Hippocampal formation (tissue), 2 donors: Measurements from ENCODE around the gene NPM3.
A peak's percentile ranks its signal among the peaks of the same experiment; 100 is the strongest.
"Not testable (repeated sequence)": the region's sequence is repeated elsewhere in the genome, so short reads cannot be mapped to it uniquely, and the experiment has no call there.

ENCODE experiments used
- DNase-seq, 2 donors: peaks; one replicate each; lab custom pipeline; 2025; lab: John Stamatoyannopoulos, UW

Gene NPM3

DNA sequence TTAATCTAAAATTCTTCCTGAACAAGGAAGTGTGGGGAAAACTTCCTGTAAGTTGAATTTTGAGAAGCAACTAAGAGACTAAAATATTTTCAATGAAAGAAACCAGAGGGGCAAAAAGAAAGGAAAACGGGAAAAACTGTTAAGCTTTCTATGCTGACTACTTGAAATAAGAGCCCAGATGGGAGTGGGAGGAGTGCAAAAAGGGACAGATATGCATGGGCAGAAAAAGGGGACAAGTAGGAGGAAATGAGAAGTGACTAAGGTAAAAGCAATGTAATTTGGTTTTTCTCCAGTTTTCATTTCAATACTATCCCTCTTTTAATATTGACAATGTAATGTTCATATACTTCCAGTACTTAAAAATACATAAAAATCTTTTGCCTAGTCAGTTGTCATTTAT lies 23.9 kb upstream of the NPM3 start:
- peak in 1 of 2 donors; percentile 57 for DNase-seq

DNA sequence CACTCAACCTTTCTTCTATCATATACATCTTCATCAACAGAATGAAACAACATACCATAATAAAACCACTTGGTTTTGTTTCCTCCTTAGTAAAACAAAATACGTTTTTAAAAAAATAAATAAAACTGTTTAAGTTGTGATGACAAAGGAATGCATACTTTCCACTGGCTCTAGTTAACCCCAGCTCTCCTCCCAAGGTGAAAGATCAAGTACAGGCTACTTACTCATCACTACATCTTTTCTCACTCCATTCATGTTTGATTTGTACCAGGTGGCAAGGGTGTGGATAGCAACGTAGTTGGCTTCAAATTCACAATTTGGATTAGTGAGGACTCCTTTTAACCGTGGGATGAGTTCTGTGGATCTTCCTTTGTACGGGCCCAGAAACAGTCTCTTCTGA lies 20.3 kb upstream of the NPM3 start:
- no peak for DNase-seq

DNA sequence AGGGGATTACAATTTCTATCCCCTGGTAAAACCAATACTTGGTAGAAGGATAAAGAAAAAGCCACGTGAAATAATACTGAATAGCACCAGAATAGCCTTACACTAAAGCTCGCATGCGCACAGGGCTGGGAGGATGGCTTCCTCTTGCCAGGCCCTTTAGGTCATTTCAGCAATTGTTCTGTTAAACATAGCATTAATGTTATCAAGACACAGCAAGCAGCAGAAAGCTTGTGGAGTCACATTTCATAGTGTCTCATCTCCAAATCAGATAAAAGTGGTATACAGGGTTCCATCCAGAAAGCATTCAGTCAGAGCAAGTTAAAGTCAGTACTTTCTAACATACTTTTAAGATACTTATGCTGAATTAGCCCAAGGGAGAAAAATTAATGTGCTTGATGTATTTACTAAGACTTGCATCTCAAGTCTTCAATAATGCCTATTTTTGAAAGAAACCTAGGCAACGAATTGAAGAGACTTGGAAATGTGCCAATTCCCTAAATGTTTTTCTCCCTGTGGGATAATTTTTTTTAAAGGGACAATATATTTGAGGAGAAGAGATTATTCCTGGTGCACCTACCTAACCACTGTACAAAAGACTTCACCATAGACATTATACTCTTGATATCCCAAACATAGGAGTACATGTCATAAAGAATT lies 14.3 kb upstream of the NPM3 start:
- DNase-seq = no peak

DNA sequence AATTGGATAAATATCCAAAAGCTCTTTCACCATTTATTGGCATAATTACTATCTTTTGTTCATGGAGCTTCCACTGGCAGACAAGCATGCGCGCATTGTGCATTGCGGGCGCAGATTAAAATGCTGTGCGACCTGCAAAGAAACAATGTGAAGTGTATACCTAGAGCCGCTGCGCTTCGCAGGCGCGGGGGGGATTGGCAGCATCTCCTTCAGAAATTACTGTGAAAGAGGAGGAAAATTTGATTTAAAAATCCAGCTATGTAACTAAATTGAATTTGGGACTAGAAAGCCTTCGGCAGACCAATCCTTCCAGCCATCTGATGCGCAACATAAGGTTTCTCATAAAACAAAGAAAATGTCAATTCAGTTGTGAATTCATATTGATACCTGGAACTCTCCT lies 10.3 kb upstream of the NPM3 start:
- no peak for DNase-seq

DNA sequence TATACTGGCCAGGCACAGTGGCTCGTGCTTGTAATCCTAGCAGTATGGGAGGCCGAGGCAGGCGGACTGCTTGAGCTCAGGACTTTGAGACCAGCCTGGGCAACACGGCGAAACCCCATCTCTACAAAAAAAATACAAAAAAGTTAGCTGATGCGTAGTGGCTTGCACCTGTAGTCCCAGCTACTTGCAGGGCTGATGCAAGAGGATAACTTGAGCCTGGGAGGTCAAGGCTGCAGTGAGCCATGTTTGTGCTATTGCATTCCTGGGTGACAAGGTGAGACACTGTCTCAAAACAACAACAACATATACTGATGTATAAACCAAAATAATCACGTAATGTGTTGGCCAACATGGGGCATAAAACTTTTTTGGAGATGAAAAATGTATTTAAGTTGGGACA lies 6.4 kb upstream of the NPM3 start:
- DNase-seq = no peak

DNA sequence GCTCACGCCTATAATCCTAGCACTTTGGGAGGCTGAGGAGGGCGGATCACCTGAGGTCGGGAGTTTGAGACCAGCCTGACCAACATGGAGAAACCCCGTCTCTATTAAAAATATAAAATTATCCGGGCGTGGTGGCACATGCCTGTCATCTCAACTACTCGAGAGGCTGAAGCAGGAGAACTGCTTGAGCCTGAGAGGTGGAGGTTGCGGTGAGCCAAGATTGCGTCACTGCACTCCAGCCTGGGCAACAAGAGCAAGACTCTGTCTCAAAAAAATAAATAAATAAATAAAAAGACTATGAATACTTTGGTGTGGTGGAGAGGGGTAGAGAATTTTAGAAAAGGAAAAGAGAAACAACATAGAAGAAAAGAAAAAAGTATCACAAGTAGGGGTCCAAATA lies 6.0 kb upstream of the NPM3 start:
- not testable (repeated sequence) for DNase-seq

DNA sequence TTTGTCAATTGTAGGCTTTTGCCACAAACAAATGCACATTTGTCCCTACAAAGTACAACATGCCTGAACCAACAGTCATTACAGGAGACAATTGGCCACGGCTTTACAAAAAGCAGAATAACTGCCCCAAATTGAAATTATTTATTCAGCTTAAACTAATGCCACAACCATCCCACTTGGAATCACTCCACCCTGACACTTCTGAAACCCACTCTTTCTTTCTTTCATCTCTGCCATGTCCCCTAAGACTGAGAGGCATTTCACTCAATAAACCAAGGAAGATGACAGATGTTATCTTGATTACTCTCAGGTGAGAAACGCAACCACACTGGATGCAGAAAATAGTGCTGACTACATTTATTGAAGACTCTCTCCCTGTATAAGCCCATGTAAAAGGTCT lies 2.6 kb upstream of the NPM3 start:
- DNase-seq = no peak

DNA sequence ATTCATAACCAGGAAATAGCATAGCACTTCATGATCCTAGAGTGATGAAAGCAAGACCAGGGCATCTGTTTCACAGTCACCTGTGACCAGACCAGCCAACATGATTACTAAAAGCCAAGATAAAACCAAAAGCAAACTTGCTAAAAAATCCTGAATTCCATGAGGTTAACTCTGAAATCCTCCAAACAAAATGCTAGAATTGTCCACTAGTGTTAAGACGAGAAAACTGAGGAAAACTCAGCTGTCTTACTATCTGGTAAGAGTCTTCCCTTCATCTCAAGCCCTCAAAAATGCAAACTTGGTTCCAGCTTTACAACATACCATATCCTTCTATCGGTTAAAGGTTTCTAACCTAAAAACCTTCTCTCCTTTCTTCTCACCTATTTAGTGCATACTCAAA lies 1.3 kb upstream of the NPM3 start:
- no peak for DNase-seq

DNA sequence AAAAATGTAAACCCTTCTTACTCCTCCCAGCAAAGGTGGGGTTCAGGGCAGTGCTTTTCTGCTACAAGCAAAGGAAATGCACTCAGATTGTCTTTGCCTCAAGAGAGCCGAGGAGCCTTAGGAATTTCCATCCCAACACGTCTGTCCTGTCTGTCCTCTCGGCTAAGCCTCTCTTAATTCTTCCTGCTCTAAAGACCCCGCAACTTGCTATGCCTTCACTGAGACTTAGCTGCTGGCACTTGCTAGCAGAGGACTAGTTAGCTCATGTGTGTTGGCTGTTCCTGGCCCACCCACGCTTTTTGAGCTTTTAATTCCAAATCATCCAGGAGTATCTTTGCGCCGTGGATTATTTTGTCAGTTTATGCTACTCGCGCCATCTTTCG lies 481 bp upstream of the NPM3 start:
- DNase-seq = no peak

DNA sequence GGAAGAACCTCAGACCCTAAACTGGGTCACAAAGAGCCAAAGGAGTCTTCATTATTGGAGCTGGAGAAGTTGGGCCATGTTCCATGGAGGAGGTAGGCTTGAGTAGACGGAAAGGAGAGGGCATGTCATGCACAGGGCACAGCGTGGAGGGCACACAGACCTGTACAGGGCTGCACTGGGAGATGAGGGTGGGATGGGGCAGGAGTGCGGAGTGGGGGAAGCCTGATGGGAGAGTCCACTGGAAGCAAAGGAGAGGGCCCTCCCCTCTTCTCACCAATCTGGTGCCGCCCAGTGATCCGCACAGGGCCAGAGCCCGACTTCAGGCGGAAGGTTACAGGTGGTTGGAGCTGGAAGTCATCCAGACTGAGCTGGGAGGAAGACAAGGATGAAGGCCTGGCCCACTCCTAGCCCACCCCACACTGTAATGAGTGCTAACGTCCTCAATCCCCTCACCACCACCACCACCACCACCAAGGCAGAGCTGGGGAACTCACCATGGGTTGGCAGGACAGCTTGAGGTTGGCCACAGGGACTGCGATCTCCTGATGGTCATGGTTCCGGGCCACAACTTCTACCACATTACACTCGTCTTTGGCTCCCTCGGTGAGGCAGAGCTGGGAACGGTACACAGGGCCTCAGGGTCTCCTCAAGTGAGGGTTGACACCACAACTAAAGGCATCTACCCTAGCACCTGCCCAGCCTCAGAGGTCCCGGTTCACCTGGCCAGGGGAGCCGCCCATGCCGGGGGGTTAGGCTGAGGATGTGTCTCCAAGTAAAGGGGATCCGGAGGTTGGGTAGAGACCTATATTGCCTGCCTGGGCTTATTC lies 1.0 kb downstream of the NPM3 start:
- no peak for DNase-seq

DNA sequence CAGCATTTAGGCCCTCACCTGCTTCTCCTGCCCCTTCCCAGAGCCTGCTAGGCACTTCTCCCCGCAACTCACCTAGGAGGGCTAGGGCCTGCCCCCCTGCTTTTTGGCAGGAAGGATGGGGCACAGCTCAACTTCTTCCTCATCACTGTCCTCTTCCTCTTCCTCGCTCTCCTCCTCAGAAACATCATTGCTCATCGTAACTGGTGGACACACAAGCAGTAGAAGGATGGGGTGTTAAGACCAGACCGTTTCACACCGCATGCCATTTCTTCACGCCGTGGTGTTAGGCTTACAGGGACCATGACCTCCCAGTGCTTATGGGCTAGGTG lies 1.6 kb downstream of the NPM3 start:
- DNase-seq = no peak

DNA sequence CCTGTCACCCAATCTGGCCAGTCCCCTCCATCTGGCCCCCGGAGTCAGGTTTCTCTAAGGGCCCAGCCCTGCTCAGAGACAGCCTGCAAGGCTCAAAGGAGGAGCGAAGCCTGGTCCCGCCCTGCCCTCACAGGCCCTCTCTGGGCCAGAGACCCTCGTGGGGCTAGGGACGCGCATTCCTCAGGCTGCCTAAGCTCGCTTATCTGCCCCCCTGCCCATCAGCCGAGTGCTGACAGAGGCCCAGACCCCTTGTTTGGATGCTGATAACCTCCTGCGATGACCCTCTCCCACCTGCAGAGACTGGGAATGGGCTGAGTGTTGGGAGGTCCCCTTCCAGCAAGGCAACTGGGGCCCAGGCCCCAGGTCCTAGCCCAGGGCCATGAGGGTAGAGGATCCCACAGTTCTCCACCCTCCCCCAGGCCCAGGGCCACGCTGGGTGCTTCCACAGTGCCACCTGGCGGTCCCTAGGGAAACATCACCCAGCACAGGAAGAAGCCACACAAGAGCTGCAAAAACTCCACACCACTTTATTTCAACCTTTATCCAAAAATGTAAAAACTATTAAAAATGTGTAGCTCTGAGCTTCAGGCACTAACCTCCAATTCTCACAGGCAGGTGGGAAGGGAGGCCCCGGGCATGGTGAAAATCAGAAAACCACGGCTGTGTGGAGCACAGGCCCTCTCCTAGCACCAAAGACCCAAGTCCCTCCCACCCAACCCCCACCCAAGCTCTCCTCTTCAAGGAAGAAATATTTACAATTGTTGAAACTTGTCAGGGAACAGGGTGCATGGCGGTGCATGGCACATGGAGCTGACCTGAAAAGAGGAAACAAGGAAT lies 2.2 kb downstream of the NPM3 start:
- peak; percentile 40 to 42 for DNase-seq

DNA sequence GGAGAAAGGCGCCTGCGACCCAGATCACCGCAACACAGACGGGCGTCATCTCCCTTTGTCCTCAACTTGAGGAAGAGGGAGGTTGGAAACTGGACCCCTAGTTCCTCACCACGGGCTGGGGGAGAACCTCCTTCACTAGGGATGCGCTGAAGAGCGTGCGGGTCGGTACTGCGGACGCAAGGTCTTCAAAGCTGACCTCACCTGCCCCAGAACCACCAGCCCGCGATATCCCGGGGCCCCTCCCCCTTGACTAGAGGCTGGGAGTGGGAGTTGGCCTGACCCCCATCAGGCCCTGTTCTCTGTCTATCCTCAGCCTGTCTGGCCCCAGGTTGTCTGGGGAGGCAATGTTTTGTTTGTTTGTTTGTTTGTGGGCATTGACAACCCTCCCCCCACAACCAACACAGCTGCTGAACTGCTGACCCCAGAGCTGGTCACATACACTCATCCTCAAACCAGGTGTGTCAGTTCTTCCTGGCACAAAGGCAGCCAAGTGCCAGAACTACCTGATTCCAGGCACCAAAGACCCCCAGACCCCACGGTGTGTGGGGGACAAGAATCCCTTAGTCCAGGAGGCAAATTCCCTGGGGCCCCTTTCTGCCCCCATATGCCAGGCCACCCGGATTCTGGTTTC lies 2.9 kb downstream of the NPM3 start:
- DNase-seq = no peak

DNA sequence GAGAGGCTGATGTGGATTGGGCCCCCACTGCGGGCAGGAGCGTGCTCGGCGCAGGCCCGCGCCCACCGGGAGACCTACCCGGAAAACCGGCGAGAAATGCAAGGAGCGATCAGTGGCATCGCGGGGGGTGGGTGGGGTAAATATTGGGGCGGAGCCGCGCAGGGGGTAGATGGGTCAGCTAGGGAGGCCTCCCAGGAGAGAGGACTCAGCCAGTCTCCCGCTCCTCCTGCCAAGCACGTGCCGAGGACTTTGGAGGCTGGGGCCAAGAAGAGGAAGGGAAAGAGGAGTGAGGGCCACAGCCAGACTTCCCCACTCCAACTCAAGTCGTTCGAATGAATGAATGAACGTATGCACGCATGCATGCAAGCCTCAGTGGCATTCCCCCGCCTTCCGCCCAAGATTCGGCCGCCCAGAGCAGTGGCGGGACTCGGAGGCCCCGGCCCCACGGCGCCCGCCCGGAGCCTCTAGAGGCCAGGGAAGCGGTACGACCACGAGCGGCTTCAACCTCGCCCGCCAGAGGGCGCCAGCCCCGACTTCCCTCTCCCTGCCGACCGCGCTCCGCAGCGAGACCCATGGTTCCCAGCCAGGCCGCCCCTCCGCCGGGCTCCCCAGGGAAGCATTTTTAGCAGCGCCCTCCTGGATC lies 3.6 kb downstream of the NPM3 start:
- peak; percentile 6 to 57 for DNase-seq

DNA sequence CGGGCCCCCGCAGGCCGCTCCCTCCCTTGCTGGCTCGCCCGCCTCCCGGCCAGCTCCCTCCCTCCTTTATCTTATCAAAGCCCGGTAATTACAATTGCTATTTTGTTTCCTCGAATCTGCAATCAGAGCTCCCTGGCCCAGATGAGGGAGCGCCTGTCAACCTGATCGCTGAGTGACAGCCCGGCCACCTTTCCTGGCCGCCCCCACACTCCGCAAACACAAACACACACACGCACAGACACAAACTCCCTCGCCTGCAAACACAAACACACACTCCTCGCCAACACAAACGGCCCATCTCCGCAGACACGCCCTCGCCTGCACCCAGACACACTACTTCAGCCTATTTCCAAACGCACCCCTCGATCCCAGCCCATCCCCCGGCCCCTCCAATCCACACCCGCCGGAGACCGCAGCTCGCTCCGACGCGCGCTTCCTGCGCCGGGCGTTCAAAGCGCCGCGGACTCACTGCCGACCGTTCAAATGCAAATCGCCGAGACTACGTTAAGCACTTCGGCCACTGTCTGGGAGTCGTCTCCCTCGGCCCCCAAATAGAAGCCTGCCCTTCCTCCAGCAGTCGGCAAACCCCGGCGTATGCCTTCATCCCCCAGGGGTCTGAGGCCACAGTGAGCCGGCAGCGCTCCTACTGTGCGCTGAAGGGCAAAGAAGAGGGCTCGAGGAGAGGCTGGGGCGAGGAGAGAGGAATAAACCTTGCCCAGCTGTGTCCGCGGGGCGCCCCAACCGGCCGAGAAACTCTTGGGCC lies 4.3 kb downstream of the NPM3 start:
- no peak for DNase-seq

DNA sequence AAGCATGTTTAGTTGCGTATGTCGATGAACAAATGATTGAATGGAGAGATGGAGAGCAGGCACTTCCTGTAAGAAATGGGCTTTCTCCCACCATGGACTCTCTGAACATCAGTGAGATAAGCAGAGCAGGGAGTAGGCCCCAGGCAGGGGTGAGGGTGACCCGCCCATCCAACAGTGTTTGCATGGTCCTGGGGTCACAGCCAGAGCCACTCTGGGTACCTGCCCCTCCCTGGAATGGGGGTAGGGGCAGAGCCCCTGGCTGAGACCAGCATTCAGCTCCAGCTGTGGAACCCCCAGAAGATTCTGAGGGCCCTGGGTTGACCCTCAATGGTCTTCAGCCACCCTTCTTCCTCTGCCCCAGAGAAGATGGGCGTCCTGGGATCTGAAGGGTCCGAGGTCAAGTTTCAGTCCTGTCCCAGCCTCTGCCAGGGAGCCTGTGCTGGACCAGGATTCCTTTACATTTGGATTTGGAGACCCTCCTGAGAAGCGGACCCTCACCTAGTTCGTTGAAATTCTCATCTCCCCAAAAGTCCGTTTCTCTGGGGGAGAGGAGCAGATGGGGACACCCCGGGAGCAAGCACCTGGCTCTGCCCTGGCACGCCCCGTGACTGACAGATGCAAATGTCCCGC lies 5.0 kb downstream of the NPM3 start:
- DNase-seq = no peak

DNA sequence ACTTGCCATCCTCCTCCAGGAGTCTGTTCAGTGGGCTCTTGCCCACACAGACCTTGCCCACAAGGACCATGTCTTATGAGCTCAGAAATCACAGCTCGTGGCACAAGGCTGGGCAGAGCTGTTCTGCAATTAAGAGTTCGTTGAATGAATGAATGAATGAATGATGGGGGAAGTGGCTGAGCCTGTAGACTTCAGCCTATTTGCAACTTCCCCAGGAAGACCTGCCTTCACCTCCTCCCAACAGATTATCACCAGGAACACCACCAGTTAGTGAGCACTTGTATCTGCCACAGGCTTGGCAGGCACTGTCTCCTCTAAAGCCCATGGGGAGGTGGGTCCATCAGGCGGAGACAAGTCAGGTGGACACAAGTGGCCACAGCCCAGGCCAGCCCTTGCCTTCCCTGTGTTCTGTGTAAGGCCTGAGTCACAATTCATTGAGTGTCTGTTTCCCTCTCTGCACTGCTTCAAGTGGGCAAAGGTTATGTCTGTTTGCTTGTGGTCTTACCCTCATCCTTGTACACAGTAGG lies 5.6 kb downstream of the NPM3 start:
- no peak for DNase-seq

DNA sequence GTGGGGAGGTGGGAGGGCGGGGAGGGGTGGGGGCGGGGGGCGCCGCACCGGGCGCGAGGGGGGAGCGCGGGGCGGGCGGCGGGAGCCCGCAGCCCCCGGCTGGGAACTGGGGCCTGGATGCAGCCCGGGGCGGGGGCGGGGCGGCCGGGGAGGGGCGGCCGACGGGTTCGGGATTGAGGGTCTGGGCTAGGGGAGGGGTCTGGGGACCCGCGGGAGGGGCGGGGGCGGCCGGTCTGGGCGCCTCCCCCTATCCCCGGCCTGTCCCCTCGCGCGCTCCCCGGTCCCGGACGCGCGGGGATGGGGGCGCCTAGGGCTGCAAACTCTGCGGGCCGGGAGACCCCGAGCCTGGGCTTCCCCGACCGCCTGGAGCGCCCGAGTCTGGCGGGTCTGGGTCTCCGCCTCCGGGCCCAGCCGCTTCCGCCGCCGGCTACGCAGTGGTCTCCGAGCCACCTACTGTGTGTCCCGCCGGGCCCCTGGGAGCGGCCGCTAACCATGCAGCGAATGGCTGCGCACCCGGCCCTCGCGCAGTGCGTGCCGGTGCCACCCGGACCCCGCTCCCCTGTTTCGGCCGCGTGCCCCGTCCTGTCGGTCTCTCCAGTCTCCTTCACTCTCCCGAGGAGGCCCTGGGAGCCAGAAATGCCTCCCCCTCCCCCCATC lies 7.0 kb downstream of the NPM3 start:
- no peak for DNase-seq

DNA sequence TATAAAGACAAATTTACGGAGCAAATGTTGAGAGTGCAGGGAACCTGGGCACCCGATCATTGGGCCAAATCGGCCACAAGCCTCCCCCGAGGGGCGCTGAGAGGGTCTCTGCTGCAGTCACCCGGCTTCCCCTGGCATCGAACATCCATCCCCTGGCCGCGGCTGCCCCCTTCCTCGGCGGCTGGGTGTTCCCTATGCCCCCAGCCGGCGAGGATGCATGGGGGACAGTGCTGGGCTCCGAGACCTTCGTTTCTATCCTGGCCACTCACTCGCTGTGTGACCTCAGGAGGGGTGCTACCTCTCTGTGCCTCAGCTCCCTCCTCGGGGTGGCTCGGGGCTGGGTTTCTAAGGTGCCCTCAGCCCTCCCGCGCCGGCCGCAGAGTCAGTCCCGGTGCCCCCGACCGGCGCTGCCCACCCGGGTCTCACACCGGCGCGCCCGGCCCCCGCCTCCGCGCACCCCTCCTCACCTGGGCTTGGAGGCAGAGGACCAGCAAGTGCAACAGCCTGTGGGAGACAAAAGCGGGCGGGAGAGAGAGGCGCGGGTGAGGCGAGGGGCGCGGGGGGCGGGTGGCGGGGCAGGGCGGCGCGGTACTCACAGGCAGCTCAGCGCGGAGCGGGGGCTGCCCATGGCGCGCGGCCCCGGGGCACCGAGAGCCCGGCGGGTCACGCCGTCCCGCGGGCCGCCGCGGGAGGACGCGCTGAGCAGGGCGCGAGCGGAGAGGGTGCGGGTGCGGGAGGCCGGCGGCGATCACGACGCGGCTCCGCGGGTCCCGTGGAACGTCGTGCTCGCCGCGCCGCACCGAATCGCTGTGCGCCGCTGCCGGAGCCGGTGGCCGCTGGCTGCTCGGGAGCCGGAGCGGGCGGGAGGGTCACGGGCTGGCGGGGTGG lies 7.7 kb downstream of the NPM3 start, which contains the start of gene FGF8:
TSS of gene FGF8 (minus strand) at position 842 of the 888 bp plus-strand sequence. CDS start at position 628, 214 bp downstream.
- DNase-seq = no peak
